ENCODE data around the gene SLC25A47. TPM values are rescaled to one million over a fixed set of nuclear protein-coding genes. Genes with fewer than 3 reads are reported as not detected.

Gene SLC25A47
- total and polyA plus RNA-seq, 4 donors = 23.7 to 469 (median 291) TPM

DNA sequence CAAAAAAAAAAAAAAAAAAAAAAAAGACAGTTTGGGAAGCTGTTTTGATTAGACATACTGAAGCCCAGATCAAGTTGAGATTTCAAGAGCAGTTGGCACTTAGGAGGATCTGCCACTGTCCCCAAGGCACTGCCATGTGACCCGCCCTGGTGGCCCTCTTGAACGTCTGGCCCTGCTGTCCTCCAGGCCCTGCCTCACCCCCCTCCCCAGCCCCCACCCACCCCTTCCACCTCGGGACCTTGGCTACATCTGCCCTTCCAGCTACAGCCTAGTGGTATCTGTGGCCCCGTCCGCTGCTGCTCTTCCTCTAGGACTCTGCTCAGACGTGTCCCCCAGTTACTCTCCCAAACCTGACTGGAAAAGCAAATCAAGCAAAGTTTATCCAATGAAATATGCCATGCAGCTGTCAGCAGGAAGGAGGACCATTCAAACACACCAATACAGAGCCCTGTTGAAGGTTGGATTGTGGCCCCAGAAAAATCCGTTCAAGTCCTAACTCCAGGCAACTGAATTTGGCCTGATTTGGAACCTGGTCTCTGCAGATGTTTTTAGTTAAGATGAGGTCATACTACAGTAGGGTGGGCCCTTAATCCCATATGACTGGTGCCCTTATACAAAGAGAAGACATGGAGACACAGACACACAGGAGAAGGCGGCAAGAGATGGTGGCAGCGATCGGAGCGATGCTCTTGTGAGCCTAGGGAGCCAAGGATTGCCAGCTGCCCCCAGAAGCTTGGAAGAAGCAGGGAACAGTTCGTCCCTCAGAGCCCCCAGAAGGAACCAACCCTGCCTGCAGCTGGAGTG is 34.6 kb upstream of the SLC25A47 start (continued):
- no peak for TF ChIP-seq RXRA (IDR thresholded peaks at IDR 0.05)
- TF ChIP-seq, protein P1, sequence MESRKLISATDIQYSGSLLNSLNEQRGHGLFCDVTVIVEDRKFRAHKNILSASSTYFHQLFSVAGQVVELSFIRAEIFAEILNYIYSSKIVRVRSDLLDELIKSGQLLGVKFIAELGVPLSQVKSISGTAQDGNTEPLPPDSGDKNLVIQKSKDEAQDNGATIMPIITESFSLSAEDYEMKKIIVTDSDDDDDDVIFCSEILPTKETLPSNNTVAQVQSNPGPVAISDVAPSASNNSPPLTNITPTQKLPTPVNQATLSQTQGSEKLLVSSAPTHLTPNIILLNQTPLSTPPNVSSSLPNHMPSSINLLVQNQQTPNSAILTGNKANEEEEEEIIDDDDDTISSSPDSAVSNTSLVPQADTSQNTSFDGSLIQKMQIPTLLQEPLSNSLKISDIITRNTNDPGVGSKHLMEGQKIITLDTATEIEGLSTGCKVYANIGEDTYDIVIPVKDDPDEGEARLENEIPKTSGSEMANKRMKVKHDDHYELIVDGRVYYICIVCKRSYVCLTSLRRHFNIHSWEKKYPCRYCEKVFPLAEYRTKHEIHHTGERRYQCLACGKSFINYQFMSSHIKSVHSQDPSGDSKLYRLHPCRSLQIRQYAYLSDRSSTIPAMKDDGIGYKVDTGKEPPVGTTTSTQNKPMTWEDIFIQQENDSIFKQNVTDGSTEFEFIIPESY (IDR thresholded peaks at IDR 0.05) = no peak
- no peak for TF ChIP-seq HNF4G (IDR thresholded peaks at IDR 0.05)
- TF ChIP-seq JUND (IDR thresholded peaks at IDR 0.05) = no peak
- TF ChIP-seq YY1 (IDR thresholded peaks at IDR 0.05) = no peak

DNA sequence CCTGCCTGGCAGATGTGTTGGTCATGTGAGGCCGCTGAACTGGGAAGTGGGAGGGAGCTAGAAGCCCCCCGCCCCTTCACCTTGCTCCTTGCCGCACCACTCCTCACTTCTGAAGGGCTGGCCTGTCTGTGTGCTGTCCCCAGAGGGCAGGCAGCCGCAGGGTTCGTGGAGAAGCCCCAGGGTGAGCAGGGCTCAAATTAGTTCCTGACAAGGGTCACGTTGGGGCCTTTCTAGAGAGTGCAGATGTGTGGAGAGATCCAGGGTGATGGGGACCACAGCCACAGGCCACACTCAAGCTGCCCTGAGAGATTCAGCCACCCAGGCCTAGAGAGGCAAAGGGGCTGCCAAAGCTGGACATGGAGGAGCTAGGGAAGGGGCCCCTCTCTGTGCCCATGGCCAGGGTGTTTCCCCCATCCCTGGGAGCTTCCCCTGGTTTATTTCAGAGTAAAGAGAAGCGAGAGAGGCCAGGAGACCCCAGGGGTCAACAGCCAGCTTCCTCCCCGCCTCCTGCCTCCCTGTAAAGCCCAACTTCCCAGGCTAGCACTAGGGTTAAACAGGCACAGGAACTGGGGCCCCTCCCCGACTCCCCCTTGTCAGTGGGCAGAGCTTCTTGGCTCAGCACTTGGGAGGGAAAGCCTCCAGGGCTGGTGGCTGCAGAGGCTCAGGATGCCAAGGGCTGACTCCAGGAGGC is 33.1 kb upstream of the SLC25A47 start:
- no peak for DNase-seq (ENCODE audit: low spot score)
- Histone ChIP-seq H3K27ac (ENCODE audit: low read depth in 1 of 2, low read length in 2 of 2) (no peak overlapping the region), H3K9ac (ENCODE audit: low read depth in 1 of 2, low read length in 2 of 2) (no peak overlapping the region), H3K9me3 (ENCODE audit: control insufficient read depth in 4 of 4, low read length in 3 of 4) (no peaks in the 10 kb centered on the region), H3K4me3 (ENCODE audit: low read depth in 1 of 3, low read length in 3 of 3) (no peak overlapping the region), H3K36me3 (ENCODE audit: control insufficient read depth in 4 of 4, insufficient read depth in 3 of 4, low read depth in 1 of 4, low read length in 3 of 4) (peaks cover 0 to 2% (median 0%) of the 10 kb centered on the region in 4 donors), H3K4me1 (ENCODE audit: control insufficient read depth in 4 of 4, insufficient read depth in 4 of 4, low read length in 3 of 4) (peaks cover 0 to 6% (median 5%) of the 10 kb centered on the region in 4 donors), H3K27me3 (ENCODE audit: control insufficient read depth in 4 of 4, insufficient read depth in 4 of 4, low read length in 3 of 4) (no peaks in the 10 kb centered on the region)
- WGBS = 84% methylated on average over 9 of the region's 9 CpGs
- TF ChIP-seq, protein P2, sequence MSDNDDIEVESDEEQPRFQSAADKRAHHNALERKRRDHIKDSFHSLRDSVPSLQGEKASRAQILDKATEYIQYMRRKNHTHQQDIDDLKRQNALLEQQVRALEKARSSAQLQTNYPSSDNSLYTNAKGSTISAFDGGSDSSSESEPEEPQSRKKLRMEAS (IDR thresholded peaks at IDR 0.05) = no peak
- TF ChIP-seq, protein P1 (IDR thresholded peaks at IDR 0.05) = no peak
- TF ChIP-seq, protein P3, sequence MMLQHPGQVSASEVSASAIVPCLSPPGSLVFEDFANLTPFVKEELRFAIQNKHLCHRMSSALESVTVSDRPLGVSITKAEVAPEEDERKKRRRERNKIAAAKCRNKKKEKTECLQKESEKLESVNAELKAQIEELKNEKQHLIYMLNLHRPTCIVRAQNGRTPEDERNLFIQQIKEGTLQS (IDR thresholded peaks at IDR 0.05) = no peak
- TF ChIP-seq JUND (IDR thresholded peaks at IDR 0.05) = no peak
- no peak for TF ChIP-seq HNF4A (conservative IDR thresholded peaks at IDR 0.05)
- no peak for TF ChIP-seq FOXA1 (IDR thresholded peaks at IDR 0.05)
- TF ChIP-seq, protein P4, sequence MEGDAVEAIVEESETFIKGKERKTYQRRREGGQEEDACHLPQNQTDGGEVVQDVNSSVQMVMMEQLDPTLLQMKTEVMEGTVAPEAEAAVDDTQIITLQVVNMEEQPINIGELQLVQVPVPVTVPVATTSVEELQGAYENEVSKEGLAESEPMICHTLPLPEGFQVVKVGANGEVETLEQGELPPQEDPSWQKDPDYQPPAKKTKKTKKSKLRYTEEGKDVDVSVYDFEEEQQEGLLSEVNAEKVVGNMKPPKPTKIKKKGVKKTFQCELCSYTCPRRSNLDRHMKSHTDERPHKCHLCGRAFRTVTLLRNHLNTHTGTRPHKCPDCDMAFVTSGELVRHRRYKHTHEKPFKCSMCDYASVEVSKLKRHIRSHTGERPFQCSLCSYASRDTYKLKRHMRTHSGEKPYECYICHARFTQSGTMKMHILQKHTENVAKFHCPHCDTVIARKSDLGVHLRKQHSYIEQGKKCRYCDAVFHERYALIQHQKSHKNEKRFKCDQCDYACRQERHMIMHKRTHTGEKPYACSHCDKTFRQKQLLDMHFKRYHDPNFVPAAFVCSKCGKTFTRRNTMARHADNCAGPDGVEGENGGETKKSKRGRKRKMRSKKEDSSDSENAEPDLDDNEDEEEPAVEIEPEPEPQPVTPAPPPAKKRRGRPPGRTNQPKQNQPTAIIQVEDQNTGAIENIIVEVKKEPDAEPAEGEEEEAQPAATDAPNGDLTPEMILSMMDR (IDR thresholded peaks at IDR 0.05; ENCODE audit: low read depth, low read length, missing input control) = no peak
- no peak for TF ChIP-seq TAF1 (conservative IDR thresholded peaks at IDR 0.05)
- no peak for TF ChIP-seq EGR1 (IDR thresholded peaks at IDR 0.05; ENCODE audit: low read depth in 2 of 2)
- no peak for TF ChIP-seq SP1 (IDR thresholded peaks at IDR 0.05)
- TF ChIP-seq GABPA (IDR thresholded peaks at IDR 0.05 in 1 of 2, conservative IDR thresholded peaks at IDR 0.05 in 1 of 2) = no peak
- TF ChIP-seq RAD21 (IDR thresholded peaks at IDR 0.05) = no peak
- TF ChIP-seq, protein P5, sequence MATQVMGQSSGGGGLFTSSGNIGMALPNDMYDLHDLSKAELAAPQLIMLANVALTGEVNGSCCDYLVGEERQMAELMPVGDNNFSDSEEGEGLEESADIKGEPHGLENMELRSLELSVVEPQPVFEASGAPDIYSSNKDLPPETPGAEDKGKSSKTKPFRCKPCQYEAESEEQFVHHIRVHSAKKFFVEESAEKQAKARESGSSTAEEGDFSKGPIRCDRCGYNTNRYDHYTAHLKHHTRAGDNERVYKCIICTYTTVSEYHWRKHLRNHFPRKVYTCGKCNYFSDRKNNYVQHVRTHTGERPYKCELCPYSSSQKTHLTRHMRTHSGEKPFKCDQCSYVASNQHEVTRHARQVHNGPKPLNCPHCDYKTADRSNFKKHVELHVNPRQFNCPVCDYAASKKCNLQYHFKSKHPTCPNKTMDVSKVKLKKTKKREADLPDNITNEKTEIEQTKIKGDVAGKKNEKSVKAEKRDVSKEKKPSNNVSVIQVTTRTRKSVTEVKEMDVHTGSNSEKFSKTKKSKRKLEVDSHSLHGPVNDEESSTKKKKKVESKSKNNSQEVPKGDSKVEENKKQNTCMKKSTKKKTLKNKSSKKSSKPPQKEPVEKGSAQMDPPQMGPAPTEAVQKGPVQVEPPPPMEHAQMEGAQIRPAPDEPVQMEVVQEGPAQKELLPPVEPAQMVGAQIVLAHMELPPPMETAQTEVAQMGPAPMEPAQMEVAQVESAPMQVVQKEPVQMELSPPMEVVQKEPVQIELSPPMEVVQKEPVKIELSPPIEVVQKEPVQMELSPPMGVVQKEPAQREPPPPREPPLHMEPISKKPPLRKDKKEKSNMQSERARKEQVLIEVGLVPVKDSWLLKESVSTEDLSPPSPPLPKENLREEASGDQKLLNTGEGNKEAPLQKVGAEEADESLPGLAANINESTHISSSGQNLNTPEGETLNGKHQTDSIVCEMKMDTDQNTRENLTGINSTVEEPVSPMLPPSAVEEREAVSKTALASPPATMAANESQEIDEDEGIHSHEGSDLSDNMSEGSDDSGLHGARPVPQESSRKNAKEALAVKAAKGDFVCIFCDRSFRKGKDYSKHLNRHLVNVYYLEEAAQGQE (IDR thresholded peaks at IDR 0.05) = no peak
